WI38 (cell line): ENCODE data around the gene MYO3B.

Experiments
- H3K4me3 ChIP-seq: 2 replicates; pipeline ENCODE4 v1.5.1; 2011; ENCODE audit warnings: low read depth, mild to moderate bottlenecking, control low read depth, low read length
- CTCF ChIP-seq: IDR thresholded peaks from 2 replicates; pipeline ENCODE4 v1.5.1; 2012; ENCODE audit warnings: low read depth, mild to moderate bottlenecking, control low read depth, low read length

MYO3B gene

DNA sequence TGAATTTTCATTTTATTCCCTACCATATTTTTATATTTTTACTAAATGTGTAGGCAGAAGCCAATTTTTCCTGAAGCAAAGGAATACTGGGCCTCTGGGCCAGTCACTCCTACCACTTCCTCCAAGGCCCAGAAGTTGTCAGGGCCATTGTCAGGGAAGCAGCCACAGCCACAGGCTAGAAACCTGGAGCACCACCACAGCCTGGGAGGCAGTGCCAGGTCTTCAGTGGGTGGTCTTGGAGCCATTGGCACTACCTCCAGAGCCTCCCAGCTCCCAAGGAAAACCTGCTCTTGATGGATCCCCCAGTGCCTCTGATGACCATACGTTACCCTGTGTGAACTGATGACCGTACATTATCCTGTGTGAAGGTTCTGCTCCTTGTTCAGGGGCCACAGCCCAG is 401.6 kb downstream of the MYO3B start:
- TF ChIP-seq CTCF, result no peak
- no peak overlapping the region for H3K4me3 ChIP-seq

- no peak overlapping the region for H3K4me3 ChIP-seq
- no peak for TF ChIP-seq CTCF
Measured at GRCh38 chr2:170582313-170582712, 404.4 kb downstream of the MYO3B start.

DNA sequence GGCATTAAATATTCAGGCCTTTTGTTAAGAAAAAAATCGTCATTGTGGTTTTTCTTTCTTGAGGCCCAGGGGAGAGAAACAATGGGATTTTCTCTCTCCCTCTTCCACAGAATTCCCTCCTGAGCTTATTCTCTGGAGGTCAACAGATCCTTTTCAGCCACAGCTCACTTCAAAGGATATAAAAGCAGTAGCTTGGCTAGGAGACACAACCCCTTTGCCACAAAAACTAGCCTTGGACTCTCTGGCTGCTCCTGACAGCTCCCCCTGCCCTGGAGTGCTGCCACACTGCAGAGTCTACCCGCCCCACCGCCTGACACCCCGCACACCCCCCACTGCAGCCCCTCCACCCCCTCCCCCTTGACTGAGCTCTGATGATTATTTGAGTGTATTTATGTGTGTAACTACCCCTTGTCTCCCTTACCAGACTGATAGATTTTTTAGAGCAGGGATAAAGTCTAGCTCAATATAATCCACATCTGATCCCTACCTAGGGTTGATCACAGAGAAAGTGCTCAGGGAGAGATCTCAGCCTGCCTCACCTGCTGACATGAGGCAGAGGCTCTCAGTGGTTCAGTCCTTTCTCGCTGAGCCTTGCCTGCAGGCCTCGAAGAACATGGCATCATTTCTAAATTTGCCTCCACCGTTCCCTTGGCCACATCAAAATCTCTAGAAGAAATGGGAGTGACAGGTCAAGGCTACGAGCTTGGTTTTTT is 405.0 kb downstream of the MYO3B start:
- no peak for TF ChIP-seq CTCF
- no peak overlapping the region for H3K4me3 ChIP-seq

DNA sequence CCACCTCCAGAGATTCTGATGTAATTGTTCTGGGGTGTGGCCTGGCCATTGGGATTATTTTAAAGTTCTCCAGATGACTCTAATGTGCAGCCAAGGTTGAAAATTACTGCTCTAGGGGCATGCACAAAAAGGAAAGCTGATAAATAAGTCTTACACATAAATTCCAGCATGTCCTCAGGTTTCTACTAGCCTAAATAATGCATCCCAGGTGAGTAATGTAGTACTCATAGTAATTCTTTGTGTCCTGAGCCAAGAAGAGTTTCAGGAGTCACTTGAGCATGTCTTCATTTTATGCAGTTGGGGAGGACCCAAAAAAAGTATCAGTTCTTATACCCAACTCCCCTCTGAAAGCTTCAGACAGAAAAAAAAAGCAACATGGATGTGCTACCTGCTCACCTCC is 407.1 kb downstream of the MYO3B start:
- TF ChIP-seq CTCF, result no peak
- no peak overlapping the region for H3K4me3 ChIP-seq

DNA sequence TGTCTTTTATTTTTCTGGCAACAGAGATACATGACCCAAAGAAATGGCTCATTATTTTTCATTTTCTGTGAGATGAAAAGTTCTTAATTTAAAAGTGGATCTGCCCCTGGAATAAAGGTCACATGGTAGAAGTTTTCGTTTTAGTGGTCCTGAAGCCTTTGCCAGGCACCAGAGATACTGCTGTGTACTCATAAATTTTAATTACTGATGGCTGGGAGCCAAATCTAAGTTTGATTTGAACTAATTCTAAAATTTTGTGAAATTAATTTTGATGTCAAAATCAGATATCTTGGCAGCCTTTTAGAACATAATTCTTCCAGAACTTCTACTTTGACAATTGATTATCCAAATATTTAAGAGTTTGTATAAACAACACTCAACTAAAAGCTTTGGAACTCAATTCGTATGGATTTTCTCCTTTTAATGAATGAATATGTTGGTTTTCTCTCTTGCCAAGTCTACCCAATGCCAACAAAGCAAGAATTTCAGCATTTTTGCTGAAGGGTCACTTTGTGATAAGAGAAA is 408.7 kb downstream of the MYO3B start:
- no peak for TF ChIP-seq CTCF
- no peak overlapping the region for H3K4me3 ChIP-seq

DNA sequence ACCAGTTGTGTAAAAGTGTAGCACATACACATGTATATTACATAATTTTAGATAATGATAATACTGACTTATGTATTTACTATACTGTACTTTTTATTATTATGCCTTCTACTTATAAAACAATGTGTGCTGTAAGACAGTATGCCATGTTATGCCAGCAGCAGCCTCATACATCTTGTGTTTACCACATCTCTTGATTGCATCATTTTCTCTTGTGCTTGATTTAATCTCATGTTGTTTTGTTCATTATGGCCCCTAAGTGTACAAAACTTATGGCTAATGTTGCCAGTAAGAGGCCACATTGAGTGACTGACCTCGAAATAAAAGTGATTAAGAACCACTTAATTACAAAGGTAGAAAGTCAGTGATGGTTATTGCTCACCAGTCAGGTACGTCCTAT is 409.2 kb downstream of the MYO3B start:
- H3K4me3 ChIP-seq, result no peak overlapping the region

More for the DNA sequence above, 409.2 kb downstream of the MYO3B start:
- TF ChIP-seq CTCF, result no peak
